OCI-LY7 (cell line): ENCODE results near the gene CAMP.

ENCODE experiments used
- EZH2phosphoT487 ChIP-seq: fragments of 200-600 bp; sonication (generic); IDR thresholded peaks from 2 replicates; pipeline ENCODE4 v1.6.1; 2018; ENCODE audit warnings: low read depth, borderline replicate concordance, mild to moderate bottlenecking, mixed run types, antibody characterized with exemption, low read length, moderate library complexity, mixed read lengths
- TF ChIP-seq, protein P1 (sequence below): fragments of 200-600 bp; sonication (generic); conservative IDR thresholded peaks from 2 replicates; pipeline ENCODE4 v1.5.1; 2014; ENCODE audit warnings: mild to moderate bottlenecking, antibody characterized with exemption, low read length, moderate library complexity, mixed read lengths

DNA sequence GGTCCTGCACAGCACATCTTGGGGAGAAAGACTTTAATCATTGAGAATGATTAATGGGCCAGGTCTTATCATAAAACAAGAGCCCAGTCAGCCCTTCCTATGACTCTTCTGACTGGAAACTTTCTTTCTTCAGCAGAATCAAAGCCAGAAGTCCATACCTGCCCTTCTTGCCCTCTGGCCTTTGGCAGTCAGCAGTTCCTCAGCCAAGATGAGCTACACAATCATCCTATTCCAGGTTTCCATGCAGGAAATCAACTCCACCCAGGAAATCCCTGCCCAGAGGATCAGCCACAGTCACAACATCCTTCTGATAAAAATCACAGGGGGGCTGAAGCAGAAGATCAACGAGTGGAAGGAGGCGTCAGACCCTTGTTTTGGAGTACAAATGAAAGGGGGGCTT, 44.5 kb downstream of the CAMP start:
- TF ChIP-seq, protein P1, sequence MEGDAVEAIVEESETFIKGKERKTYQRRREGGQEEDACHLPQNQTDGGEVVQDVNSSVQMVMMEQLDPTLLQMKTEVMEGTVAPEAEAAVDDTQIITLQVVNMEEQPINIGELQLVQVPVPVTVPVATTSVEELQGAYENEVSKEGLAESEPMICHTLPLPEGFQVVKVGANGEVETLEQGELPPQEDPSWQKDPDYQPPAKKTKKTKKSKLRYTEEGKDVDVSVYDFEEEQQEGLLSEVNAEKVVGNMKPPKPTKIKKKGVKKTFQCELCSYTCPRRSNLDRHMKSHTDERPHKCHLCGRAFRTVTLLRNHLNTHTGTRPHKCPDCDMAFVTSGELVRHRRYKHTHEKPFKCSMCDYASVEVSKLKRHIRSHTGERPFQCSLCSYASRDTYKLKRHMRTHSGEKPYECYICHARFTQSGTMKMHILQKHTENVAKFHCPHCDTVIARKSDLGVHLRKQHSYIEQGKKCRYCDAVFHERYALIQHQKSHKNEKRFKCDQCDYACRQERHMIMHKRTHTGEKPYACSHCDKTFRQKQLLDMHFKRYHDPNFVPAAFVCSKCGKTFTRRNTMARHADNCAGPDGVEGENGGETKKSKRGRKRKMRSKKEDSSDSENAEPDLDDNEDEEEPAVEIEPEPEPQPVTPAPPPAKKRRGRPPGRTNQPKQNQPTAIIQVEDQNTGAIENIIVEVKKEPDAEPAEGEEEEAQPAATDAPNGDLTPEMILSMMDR: no peak
- no peak for TF ChIP-seq EZH2phosphoT487
